Body of pancreas (tissue), 4 donors: ENCODE data around the gene STK39. TPM values are rescaled to one million over a fixed set of nuclear protein-coding genes. Genes with fewer than 3 reads are reported as not detected.

Experiments used
- ATAC-seq: fragments of 150-250 bp; one replicate; pipeline ENCODE4 v1.9.1; 2016
- DNase-seq, 4 donors: peaks; one replicate each; pipeline ENCODE4 v3.0.0-alpha.2; 2019
- H3K27ac ChIP-seq, 4 donors: fragments of 200-600 bp; sonication (generic); 1 replicate in 3 of 4; 2 replicates in 1 of 4; pipeline versions ENCODE4 v1.5.1 to v1.6.1; 2016 to 2019; ENCODE audit warnings: mild to moderate bottlenecking in 1 of 4, mixed read lengths in 1 of 4, moderate library complexity in 1 of 4
- H3K27me3 ChIP-seq, 2 donors: fragments of 200-600 bp; sonication (generic); one replicate each; pipeline ENCODE4 v1.6.0; 2016; ENCODE audit warnings: mild to moderate bottlenecking in 1 of 2
- H3K36me3 ChIP-seq, 2 donors: fragments of 200-600 bp; sonication (generic); replicated peaks in 1 of 2; 2 replicates each; pipeline ENCODE4 v1.5.1; 2016; ENCODE audit warnings: low read depth in 2 of 2; ENCODE audit not compliant: insufficient read depth in 1 of 2
- H3K4me1 ChIP-seq: fragments of 200-600 bp; sonication (generic); one replicate; pipeline ENCODE4 v1.6.0; 2016
- H3K4me3 ChIP-seq, 2 donors: fragments of 200-600 bp; sonication (generic); 1 replicate in 1 of 2; 2 replicates in 1 of 2; pipeline ENCODE4 v1.5.1; 2016 to 2019
- H3K9me3 ChIP-seq, 3 donors: fragments of 200-600 bp; sonication (generic); 1 replicate in 2 of 3; 2 replicates in 1 of 3; pipeline ENCODE4 v1.5.1; 2016
- POLR2A ChIP-seq, 3 donors: fragments of 450-650 bp; IDR thresholded peaks; one replicate each; pipeline ENCODE4 v1.6.1; 2016; ENCODE audit warnings: antibody characterized with exemption in 3 of 3, mild to moderate bottlenecking in 2 of 3
- WGBS, 2 donors: methylation state at CpG; one replicate each; pipeline ENCODE4 v1.1.5; 2017; 5-methylcytosine and 5-hydroxymethylcytosine counted together
- intact Hi-C: fragments of 100-400 bp; cut with DNase I; formaldehyde crosslinking; loops from one replicate; pipeline ENCODE4 v1.15.1; 2023
- total RNA-seq, 2 donors: library from RNA; depleted of rRNA; stranded (reverse); fragments of >200 nt; gene quantifications; one replicate each; pipeline ENCODE4 v1.1.0, GENCODE V29; 2016
- TF ChIP-seq, protein P1 (sequence below), 7 experiments: fragments of 450-650 bp in 4 of 7; fragments of 200-600 bp in 3 of 7; sonication (generic) in 3 of 7; IDR thresholded peaks; one replicate each; pipeline ENCODE4 v1.5.1; 2016 to 2019; ENCODE audit warnings: antibody characterized with exemption in 7 of 7

STK39 gene
- total RNA-seq, 2 donors from 2014 or later = 12.9 to 15.8 TPM

- Histone ChIP-seq H3K4me3 (no peak overlapping the region), H3K9me3 (no peaks in the 10 kb centered on the region), H3K4me1 (no peaks in the 10 kb centered on the region), H3K27me3 (no peaks in the 10 kb centered on the region), H3K27ac (no peak overlapping the region), H3K36me3 (no peaks in the 10 kb centered on the region)
- intact Hi-C loops = no loop called here
- ATAC-seq (no peak), DNase-seq (no peak)
- TF ChIP-seq, protein P1, sequence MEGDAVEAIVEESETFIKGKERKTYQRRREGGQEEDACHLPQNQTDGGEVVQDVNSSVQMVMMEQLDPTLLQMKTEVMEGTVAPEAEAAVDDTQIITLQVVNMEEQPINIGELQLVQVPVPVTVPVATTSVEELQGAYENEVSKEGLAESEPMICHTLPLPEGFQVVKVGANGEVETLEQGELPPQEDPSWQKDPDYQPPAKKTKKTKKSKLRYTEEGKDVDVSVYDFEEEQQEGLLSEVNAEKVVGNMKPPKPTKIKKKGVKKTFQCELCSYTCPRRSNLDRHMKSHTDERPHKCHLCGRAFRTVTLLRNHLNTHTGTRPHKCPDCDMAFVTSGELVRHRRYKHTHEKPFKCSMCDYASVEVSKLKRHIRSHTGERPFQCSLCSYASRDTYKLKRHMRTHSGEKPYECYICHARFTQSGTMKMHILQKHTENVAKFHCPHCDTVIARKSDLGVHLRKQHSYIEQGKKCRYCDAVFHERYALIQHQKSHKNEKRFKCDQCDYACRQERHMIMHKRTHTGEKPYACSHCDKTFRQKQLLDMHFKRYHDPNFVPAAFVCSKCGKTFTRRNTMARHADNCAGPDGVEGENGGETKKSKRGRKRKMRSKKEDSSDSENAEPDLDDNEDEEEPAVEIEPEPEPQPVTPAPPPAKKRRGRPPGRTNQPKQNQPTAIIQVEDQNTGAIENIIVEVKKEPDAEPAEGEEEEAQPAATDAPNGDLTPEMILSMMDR (IDR thresholded peaks at IDR 0.05) = no peak
- no peak for TF ChIP-seq POLR2A (IDR thresholded peaks at IDR 0.05)
- 70 to 79% methylated on average over 7 of the region's 7 CpGs for WGBS, 2 donors
These were observed 43.0 kb upstream of the STK39 start for GRCh38 chr2:168290391-168290790.

DNA sequence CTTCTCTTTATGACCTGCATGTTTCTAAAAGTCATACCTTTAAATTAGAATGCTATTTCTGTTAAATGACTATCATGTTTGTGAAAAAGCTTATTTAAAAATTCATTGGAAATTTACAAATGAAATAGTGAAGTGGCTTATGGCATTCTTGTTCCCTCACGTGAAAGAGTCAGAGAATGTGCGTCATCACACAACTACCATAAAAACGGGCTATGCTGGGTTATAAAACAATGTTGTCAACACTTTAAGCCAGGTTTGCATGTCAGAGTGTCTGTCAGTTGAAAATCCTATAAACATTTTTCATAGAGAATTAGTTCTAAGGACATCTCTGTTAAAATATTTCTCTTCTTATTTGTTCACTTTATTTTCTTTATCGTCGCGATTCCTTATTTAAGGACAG, 42.5 kb upstream of the STK39 start:
- no peaks in the 10 kb centered on the region for H3K4me1 ChIP-seq
- H3K27ac ChIP-seq = no peak overlapping the region
- H3K4me3 ChIP-seq = no peak overlapping the region
- intact Hi-C loops = no loop called here
- ATAC-seq (no peak), DNase-seq (no peak)
- no peaks in the 10 kb centered on the region for H3K9me3 ChIP-seq
- WGBS, 2 donors = 80 to 82% methylated on average over 6 of the region's 6 CpGs
- no peak for TF ChIP-seq POLR2A (IDR thresholded peaks at IDR 0.05)
- TF ChIP-seq, protein P1 (IDR thresholded peaks at IDR 0.05) = no peak
- no peaks in the 10 kb centered on the region for H3K27me3 ChIP-seq
- no peaks in the 10 kb centered on the region for H3K36me3 ChIP-seq

- 50 to 67% methylated on average over 2 of the region's 2 CpGs for WGBS, 2 donors
- TF ChIP-seq, protein P1 (IDR thresholded peaks at IDR 0.05) = no peak
- no peak for TF ChIP-seq POLR2A (IDR thresholded peaks at IDR 0.05)
- intact Hi-C loops = no loop called here
- Histone ChIP-seq H3K36me3 (no peaks in the 10 kb centered on the region), H3K27ac (no peak overlapping the region), H3K4me3 (no peak overlapping the region), H3K4me1 (no peaks in the 10 kb centered on the region), H3K27me3 (no peaks in the 10 kb centered on the region), H3K9me3 (no peaks in the 10 kb centered on the region)
- ATAC-seq (no peak), DNase-seq (no peak)
These were observed 39.1 kb upstream of the STK39 start for GRCh38 chr2:168286535-168286934.

DNA sequence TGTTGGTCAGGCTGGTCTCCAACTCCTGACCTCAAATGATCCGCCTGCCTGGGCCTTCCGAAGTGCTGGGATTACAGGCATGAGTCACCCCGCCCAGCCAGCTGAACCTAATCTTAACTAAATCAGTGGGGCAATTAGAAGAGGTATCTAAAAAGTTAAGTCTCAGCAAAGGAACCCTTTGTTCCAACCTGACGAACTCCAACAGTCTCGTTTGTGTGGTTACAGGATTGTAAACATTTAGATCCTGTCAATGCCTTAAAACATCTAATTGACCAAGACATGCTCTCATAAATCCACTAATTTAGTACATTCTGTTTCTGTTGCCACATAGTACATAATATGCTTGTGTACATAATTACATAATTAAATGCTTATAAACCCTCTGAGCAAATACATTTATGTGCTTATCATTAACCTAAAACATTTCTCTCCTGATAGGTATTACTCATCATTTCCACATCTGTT, 31.1 kb upstream of the STK39 start:
- Histone ChIP-seq H3K4me3 (no peak overlapping the region), H3K36me3 (no peaks in the 10 kb centered on the region), H3K9me3 (no peaks in the 10 kb centered on the region), H3K27me3 (no peaks in the 10 kb centered on the region), H3K27ac (no peak overlapping the region), H3K4me1 (no peaks in the 10 kb centered on the region)
- no peak for ATAC-seq
- no peak for DNase-seq
- TF ChIP-seq, protein P1 (IDR thresholded peaks at IDR 0.05) = no peak
- TF ChIP-seq POLR2A (IDR thresholded peaks at IDR 0.05) = no peak
- intact Hi-C loops = no loop called here
- 86 to 91% methylated on average over 5 of the region's 5 CpGs for WGBS, 2 donors

DNA sequence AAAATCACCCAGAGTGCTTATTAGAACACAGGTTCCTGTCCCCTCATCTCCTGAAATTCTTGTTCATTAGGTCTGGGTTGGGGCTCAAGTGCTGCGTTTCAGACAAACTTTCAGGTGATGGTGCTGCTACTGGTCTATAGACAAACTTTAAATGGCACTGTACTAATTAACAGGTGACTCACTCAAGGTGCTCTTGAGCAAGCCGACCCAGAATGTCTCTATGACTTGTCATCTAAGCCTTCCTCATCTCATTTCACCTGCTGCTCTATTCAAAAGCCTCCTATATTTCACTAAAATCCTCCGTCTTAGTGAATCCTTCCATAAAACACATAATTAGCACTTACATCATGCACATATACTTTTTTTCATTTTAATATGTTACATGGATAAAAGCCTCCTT, 29.9 kb upstream of the STK39 start:
- TF ChIP-seq POLR2A (IDR thresholded peaks at IDR 0.05) = no peak
- TF ChIP-seq, protein P1 (IDR thresholded peaks at IDR 0.05) = no peak
- ATAC-seq (no peak), DNase-seq (no peak)
- H3K27me3 ChIP-seq = no peaks in the 10 kb centered on the region
- 80 to 89% methylated on average over 3 of the region's 3 CpGs for WGBS, 2 donors
- no peak overlapping the region for H3K27ac ChIP-seq
- H3K36me3 ChIP-seq = no peaks in the 10 kb centered on the region
- no peak overlapping the region for H3K4me3 ChIP-seq
- H3K4me1 ChIP-seq = no peaks in the 10 kb centered on the region
- no peaks in the 10 kb centered on the region for H3K9me3 ChIP-seq
- intact Hi-C loops = no loop called here
